ENCODE results near the gene HMGB1.

DNA sequence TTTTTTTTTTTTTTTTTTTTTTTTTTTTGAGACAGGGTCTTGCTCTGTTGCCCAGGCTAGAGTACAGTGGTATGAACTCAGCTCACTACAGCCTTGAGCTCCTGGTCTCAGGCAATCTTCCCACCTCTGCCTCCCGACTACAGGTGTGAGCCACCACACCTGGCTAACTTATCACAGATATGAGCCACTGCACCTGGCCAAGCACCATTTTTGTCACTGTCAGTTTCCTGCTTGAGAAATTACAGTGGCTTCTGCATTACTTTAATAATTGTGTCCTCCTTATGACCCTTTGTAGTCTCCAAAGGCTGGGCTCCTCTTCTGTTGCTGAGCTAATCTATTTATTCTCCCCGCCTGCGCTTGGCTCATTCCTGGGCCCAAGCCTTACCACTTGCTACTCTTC is 27.4 kb downstream of the HMGB1 start:
- TF ChIP-seq CTCF (IDR thresholded peaks at IDR 0.05; ENCODE audit: extremely low read depth in 1 of 2, insufficient read depth in 1 of 2, low read depth in 1 of 2, low read length in 2 of 2), result no peak
- TF ChIP-seq, protein P1, sequence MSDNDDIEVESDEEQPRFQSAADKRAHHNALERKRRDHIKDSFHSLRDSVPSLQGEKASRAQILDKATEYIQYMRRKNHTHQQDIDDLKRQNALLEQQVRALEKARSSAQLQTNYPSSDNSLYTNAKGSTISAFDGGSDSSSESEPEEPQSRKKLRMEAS (IDR thresholded peaks at IDR 0.05; ENCODE audit: insufficient read depth, insufficient read length), result no peak
- TF ChIP-seq POLR2A (IDR thresholded peaks at IDR 0.05; ENCODE audit: low read depth, low read length), result no peak
- TF ChIP-seq GATA2 (IDR thresholded peaks at IDR 0.05; ENCODE audit: insufficient read depth, insufficient read length, low read depth, low read length), result no peak

All from endothelial cell of umbilical vein (primary cell).